BJ (cell line): ENCODE measurements around the gene KCNQ5. TPM values are rescaled to one million over a fixed set of nuclear protein-coding genes. Genes with fewer than 3 reads are reported as not detected.

Experiments
- CTCF ChIA-PET: fragments of 350-600 bp; formaldehyde crosslinking; extraction: SDS; loops from one replicate; lab custom pipeline; 2021; ENCODE audit warnings: antibody characterized with exemption, inconsistent platforms; lab: Yijun Ruan, JAX
- POLR2A ChIA-PET: fragments of 300-600 bp; sonication (Branson Sonifier 250); formaldehyde crosslinking; extraction: SDS; loops from one replicate; lab custom pipeline; 2021; ENCODE audit warnings: antibody characterized with exemption; lab: Charles Lee
- DNase-seq: peaks from one replicate; pipeline ENCODE4 v3.0.0-alpha.2; 2011; ENCODE audit warnings: low read depth
- H3K27me3 ChIP-seq: 2 replicates; pipeline ENCODE4 v1.6.0; 2011; ENCODE audit warnings: low read length; ENCODE audit not compliant: control insufficient read depth, insufficient read depth
- H3K36me3 ChIP-seq: 2 replicates; pipeline ENCODE4 v1.5.1; 2011; ENCODE audit warnings: low read length; ENCODE audit not compliant: control insufficient read depth, insufficient read depth
- H3K4me3 ChIP-seq: 2 replicates; pipeline ENCODE4 v1.5.1; 2011; ENCODE audit warnings: low read depth, mild to moderate bottlenecking, control low read depth, low read length
- CTCF ChIP-seq: IDR thresholded peaks from 2 replicates; pipeline ENCODE4 v1.5.1; 2011; ENCODE audit warnings: low read depth, mild to moderate bottlenecking, control low read depth, inconsistent platforms, low read length, moderate library complexity; ENCODE audit not compliant: insufficient read depth
- polyA plus RNA-seq: library from polyadenylated mRNA; depleted of rRNA; stranded (reverse); fragments of >200 nt; gene quantifications from 2 replicates; pipeline ENCODE4 v1.2.3, GENCODE V29; 2011

Gene KCNQ5
- polyA plus RNA-seq, 1 experiment: 1.4 TPM

GRCh38 chr6:72873433-72873832, 251.6 kb downstream of the KCNQ5 start:
- TF ChIP-seq CTCF: no peak
- H3K27me3 ChIP-seq: no peaks in the 10 kb centered on the region
- ChIA-PET POLR2A (no interaction called here), CTCF (interaction anchor here (0.6 to 1.0 kb wide), 2 partner anchors 12 to 16 kb away, joined by 3 read pairs; no protein-coding TSS in a partner anchor)
- no peaks in the 10 kb centered on the region for H3K36me3 ChIP-seq
- H3K4me3 ChIP-seq: no peak overlapping the region
- DNase-seq: no peak

GRCh38 chr6:72876256-72876655, 254.4 kb downstream of the KCNQ5 start:
- TF ChIP-seq CTCF: no peak
- POLR2A ChIA-PET: no interaction called here
- Histone ChIP-seq H3K27me3 (no peaks in the 10 kb centered on the region), H3K4me3 (no peak overlapping the region), H3K36me3 (no peaks in the 10 kb centered on the region)
- CTCF ChIA-PET: no interaction called here
- DNase-seq: no peak

GRCh38 chr6:72886170-72886569, 264.3 kb downstream of the KCNQ5 start:
- no peak for DNase-seq
- POLR2A ChIA-PET: no interaction called here
- Histone ChIP-seq H3K27me3 (no peaks in the 10 kb centered on the region), H3K4me3 (no peak overlapping the region), H3K36me3 (no peaks in the 10 kb centered on the region)
- CTCF ChIA-PET: no interaction called here
- no peak for TF ChIP-seq CTCF

- no peak overlapping the region for H3K4me3 ChIP-seq
- POLR2A ChIA-PET: no interaction called here
- CTCF ChIA-PET: no interaction called here
- H3K27me3 ChIP-seq: no peaks in the 10 kb centered on the region
- TF ChIP-seq CTCF: no peak
- no peak for DNase-seq
- H3K36me3 ChIP-seq: no peaks in the 10 kb centered on the region
Measured at GRCh38 chr6:72890233-72890632, 268.4 kb downstream of the KCNQ5 start.

GRCh38 chr6:72890671-72891070, 268.8 kb downstream of the KCNQ5 start:
- CTCF ChIA-PET: no interaction called here
- DNase-seq: no peak
- no peak overlapping the region for H3K4me3 ChIP-seq
- H3K36me3 ChIP-seq: no peaks in the 10 kb centered on the region
- POLR2A ChIA-PET: no interaction called here
- no peak for TF ChIP-seq CTCF
- no peaks in the 10 kb centered on the region for H3K27me3 ChIP-seq
